DMS153 (cell line): Measurements from ENCODE around the gene ALG8.
A peak's percentile ranks its signal among the peaks of the same experiment; 100 is the strongest.
"Not testable (repeated sequence)": the region's sequence is repeated elsewhere in the genome, so short reads cannot be mapped to it uniquely, and the experiment has no call there.

Experiments used
- DNase-seq: peaks from one replicate; lab custom pipeline; 2025; lab: John Stamatoyannopoulos, UW

ALG8 gene

DNA sequence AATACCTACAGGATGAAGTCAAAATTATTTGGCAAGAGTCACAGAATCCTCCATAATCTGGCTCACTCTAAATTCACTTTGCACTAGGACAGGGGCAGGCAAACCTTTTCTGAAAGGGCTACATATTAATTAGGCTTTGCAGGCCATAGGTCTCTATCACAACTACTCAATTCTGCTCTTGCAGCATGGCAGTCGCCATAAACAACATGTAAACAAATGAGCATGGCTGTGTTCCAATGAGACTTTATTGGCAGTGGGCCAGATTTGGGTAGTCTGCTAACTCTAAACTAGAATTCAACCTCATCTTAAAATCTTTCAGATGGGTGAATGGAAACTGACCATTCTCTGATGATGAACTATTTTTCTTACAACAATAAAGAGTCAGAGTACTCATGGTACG lies 70.0 kb downstream of the ALG8 start:
- DNase-seq: peak; percentile 23

DNA sequence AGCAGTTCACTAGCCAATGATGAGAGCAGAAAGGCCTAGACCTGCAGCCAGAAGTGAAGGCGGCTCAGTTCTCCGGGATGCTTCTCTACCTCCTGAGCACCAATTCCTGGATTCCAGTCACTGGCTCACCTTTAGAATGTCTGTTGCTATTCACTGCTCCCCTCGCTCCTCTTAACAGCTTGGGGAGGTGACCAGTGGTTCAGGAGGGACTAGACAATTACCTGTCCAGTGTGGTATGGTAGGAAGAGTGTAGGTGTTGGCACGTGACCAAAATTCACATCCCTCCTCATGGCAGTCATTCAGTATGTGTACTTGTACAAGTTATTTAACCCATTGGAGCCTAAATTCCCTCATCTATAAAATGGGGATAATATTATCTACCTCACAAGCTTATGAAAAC lies 71.7 kb downstream of the ALG8 start:
- DNase-seq: no peak

DNA sequence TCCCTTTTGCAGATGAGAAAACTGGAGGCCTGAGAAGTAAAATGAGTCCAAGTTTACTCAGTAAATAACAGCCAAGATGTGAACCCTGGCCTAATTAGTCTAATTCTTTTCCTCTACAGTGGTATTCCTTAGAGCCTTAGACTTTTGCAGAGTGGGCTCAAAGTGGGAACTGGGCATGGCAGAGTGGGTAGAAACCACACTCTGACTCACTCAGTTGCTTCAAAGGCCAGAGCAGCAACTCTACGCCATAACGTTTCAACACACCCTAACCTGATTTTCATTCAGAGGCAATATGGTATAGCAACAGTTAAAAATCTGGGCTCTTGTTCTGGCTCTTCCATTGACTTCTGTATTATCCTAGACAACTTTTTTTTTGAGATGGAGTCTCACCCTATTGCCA lies 73.0 kb downstream of the ALG8 start:
- no peak for DNase-seq

DNA sequence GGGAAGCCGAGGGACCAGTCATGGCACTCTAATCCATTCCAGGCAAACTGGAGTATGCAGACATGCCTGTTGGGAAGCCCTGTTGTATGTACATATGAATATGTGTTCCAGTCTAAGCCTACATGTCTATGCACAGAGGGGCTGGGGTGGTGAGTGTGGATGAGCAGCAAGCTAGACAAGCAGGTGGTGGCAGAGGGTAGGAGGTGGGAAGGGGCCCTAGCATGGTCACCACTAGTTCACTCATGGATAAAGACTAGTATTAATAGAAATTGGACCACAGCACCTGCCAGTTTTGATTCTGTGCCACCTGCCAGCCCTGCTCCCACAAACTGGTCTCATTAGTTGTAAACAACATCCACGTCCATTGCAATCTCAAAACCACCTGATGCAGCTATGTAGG lies 74.2 kb downstream of the ALG8 start:
- no peak for DNase-seq

DNA sequence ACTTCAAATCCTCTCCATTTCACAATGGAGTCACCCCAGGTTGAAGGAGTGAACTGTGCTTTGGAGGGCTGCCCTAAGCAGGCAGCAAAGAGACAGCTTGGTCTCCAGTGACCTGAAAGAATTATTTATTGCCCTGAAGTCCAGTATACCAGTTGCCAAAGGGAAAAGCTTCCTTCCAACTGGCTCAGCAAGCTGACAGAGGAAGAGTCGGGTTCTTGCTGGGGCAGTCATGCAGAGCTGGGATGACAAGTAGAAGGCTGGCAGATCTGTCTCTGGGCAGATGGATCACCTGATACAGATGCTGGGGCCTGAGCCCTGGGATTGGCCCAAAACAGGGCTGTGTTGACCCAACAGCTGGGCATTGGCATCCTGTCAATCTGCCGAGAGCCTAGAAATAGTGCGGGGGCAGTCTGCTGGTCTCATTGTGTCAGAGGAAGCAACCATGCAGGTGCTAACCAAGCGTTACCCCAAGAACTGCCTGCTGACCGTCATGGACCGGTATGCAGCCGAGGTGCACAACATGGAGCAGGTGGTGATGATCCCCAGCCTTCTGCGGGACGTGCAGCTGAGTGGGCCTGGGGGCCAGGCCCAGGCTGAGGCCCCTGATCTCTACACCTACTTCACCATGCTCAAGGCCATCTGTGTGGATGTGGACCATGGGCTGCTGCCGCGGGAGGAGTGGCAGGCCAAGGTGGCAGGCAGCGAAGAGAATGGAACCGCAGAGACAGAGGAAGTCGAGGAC lies 75.8 kb downstream of the ALG8 start, which contains the start of gene THRSP:
TSS of gene THRSP (plus strand) at position 422 of the 742 bp plus-strand sequence. CDS start at position 443, 21 bp downstream.
- DNase-seq: no peak

DNA sequence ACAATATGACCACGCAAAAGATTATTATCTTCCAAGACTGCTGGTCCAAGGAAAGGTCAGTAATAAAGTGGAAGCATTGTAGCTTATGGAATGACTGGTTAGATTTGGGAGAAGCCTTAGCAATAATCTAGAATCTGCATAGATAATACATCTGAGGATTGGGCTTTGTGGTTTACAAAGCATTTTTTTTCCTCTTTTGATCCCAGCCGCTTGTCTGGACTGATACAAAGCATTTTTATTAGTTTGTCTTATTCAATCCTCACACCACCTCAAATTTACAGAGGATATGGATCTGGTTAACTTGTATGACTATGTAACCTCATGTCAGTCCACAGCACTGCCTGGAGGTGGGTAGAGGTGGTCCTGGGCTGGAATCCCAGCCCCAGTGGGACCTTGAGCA lies 76.8 kb downstream of the ALG8 start:
- no peak for DNase-seq

DNA sequence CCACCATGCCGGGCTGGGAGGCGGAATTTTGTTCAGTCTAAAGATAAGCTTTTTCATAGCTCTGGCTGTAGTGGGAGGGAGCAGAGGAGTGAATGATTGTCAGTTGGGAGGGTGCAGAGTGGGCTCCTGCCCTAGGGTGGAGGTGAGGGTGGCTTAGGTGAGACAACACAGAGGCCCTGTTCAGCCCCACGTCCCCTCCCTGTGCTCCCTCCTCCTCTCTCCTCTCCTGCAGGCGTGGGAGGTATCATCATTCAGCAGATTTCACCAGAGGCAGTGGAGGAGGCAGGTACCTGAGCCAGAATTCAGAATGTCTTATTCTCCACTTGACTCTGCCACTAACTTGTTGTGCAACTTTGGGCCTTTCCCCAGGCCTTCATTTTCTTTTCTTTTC lies 77.5 kb downstream of the ALG8 start:
- no peak for DNase-seq

DNA sequence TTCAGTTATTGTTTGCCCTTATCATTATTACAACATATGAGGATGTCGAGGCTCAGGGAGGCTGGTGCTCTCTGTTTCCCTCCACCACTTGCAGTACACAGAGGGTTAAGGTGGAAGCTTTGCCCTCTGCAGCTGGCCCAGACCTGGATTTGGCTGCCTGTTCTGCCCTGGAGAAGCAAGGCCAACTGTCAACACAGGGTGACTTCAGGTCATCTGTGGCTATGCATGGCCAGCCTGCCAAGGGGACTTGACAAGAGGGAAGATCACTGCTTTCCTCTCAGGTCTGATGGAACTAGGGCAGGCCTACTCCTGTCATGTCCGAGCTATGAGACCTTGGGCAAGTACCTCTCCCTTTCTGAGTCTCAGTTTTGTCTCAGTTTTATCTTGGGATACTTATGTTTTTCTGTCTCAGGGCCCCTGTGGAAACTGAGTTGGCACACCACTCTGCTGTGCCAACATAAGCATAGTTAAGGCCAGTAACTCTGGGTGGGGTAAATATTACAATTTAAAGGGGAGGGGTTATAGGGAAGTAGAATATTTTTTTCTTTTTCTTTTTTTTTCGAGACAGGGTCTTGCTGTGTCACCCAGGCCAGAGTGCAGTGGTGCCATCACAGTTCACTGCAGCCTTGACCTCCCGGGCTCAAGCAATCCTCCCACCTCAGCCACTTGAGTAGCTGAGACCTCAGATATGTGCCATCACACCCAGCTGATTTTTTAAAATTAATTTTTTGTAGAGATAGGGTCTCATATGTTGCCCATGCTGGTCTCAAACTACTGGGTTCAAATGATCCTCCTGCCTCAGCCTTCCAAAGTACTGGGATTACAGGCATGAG lies 78.1 kb downstream of the ALG8 start:
- DNase-seq: no peak

DNA sequence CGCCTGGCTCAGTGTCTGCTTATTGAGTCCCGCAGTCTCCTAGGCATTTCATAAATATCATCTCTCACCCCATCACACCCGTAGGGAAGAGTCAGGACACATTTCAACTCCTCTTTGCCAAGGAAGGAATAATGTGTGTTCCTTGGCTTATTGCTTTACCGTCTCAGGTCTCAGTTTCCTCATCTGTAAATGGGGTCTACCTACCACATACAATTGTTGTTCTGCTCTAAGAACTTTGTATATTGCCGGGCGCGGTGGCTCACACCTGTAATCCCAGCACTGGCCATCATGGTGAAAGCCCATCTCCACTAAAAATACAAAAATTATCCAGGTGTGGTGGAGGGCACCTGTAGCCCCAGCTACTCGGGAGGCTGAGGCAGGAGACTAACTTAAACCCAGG lies 78.9 kb downstream of the ALG8 start:
- no peak for DNase-seq

DNA sequence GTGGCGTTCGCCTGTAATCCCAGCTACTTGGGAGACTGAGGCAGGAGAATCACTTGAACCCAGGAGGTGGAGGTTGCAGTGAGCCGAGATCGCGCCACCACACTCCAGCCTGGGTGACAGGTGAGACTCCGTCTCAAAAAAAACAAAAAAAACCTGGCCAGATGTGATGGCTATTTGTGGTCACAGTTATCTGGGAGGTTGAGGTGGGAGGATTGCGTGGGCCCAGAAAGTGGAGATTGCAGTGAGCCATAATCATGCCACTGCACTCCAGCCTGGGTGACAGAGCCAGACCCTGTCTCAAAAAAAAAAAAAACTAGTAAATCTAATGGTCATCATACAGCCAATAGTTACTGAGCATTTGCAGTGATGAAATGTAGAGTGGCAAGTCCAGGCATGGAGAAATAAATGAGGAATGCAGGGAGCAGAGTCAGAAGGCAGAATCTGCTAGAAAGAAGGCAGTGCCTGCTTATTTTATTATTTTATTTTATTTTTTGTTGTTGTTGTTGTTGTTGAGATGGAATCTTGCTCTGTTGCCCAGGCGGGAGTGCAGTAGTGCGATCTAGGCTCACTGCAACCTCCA lies 79.6 kb downstream of the ALG8 start:
- not testable (repeated sequence) for DNase-seq

DNA sequence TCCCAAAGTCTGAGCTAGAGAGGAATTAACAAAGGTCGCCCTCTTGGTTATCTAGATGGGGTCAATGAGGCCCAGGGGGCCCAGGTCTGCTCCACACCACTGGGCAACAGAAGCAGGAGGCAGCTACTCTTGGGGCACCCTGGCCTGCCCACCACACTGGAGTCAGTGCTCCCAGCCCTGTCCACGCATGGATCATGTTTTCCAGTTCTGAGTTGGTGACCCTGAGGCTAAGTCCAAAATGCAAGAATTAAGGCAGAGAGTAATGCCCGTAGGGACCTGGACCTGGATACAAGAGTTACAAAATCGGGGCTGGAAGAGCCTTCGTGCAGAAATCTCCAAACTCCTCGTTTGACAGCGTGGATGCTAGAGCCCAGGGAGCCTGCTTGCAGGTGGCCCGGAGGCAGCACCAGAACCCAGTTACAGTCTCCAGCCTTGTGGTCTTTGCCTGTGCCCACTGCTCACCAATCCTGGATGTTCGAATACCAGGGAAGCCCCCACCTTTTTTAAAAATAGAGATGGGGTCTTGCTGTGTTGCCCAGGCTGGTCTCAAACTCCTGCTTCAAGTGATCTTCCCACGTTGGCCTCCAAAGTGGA lies 81.9 kb downstream of the ALG8 start:
- no peak for DNase-seq

DNA sequence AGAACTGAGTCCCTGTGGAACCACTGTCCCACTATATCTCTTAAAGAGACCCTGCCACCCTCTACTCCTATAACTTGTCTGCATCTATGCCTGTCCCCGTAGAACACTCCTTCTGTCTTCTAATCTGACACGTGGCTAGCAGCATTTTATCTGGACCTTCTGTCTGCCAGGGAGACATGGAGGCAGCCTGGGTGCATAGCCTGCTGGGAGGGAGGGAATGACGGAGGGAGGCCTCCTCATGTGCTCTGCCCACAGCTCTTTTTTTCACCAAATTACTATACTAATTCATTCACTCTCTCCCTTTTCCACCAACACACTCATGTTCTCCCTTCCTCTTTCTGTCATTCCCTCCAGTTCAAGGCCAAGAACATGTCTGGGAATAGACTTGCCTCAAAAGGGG lies 83.3 kb downstream of the ALG8 start:
- DNase-seq: no peak

DNA sequence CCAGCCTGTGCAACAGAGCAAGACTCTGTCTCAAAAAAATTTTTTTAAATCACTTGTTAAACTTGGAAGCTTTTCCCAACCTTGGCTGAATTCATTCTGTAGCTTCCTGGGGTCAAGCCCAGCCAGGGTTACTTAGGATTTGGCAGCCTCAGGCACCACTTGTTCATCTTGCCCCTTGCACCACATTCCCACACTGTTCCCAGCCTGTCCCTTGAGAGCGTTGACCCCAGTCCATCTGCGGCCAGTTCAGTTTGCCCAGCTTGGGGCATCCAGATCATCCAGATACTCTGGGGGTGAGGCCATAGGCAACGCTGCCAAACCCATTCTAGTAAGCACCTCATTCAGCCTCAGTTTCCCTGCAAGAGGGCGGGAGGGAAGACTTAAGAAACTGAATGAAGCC lies 84.5 kb downstream of the ALG8 start:
- no peak for DNase-seq

DNA sequence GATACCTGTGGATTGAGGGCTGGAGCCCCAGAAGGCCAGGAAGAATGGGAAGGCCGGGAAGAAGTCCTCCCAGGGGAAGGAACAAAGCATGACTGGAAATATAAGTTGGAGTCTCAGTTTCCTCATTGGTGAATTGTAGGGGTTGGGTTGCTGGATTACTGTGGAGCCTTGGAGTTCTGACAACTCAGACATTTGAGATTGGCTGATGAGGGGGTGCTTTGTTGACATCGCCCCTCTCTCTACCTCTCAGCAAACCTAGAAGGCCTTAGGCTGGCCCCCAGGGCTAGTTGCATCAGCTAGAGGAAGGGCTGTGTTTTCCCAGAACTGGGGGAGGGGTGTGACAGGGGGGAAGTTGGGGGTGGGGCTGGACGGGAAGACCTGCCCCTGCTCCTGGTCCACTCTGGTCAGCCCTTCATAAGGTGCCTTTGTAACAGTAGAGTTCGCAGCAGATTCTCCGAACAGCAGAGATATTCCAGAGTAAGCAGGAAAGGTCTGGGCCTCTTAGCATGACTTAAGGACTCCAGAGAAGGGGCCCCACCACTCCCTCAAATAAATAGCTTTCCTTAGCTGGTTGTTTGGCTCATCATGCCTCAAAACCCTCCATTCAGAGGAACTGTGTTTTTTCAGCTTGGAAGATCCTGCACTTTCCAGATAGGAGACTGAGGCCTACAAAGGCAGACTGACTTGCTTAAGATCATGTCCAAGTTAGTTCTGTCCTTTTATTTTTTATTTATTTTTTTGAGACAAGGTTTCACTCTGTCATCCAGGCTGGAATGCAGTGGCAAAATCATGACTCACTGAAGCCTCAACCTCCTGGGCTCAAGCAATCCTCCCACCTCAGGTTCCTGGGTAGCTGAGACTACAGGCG lies 88.2 kb downstream of the ALG8 start:
- DNase-seq: no peak
